ENCODE measurements around the gene RPL18. TPM values are rescaled to one million over a fixed set of nuclear protein-coding genes. Genes with fewer than 3 reads are reported as not detected.
A peak's percentile ranks its signal among the peaks of the same experiment; 100 is the strongest.

RPL18 gene
- total and polyA plus RNA-seq, 9 of the 15 experiments (the other 6 are each of a cell fraction or from before 2014, with no cell fraction given), result 312 to 2,635 (median 1,653) TPM

DNA sequence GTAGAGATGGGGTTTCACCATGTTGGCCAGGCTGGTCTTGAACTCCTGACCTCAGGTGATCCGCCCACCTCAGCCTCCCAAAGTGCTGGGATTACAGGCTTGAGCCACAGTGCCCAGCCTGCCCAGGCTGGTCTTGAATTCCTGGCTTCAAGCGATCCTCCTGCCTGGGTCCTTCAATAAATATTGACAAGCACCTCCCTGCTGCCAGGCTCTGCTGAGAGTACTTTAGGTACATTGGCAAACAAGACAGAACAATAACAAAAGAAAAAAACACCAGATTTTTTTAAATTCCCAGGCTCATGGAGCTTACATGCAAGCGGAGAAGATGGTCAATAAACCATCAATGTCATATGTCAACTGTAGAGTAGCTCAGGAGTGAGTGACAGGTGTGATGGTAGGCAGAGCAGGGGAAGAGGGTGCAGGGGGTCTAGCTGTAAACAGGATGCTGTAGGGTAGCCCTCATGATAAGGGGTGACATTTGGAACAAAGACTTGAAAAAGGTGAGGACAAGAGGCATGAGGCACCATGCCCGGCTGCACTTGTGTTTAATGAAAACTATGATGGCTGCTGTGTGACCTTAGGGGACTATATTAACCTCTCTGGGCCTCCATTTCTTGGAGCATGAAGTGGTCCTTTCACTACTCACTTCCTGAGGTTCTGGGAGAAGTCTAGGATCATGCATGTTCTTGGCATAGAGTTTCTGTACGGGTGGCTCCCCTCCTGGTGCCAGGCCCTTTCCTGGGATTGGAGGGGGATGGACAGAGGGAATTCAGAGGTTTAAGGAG, 47.4 kb downstream of the RPL18 start (continued):
- TF ChIP-seq IRF2 (CRISPR knock-in tag; IDR thresholded peaks at IDR 0.05) (no peak), HNRNPK (IDR thresholded peaks at IDR 0.05; ENCODE audit: low read depth, low read length, poor library complexity, severe bottlenecking) (no peak), ZNF324 (CRISPR knock-in tag; IDR thresholded peaks at IDR 0.05) (no peak), SMARCA5 (IDR thresholded peaks at IDR 0.05) (peak; percentile 91; the same call in 1 of the 2 replicates), CBX1 (IDR thresholded peaks at IDR 0.05; ENCODE audit: low read depth) (peak; percentile 50; the same call in 1 of the 2 replicates), ARHGAP35 (IDR thresholded peaks at IDR 0.05; ENCODE audit: partially characterized antibody) (no peak), CHD1 (IDR thresholded peaks at IDR 0.05; ENCODE audit: low read length) (no peak), ZSCAN29 (IDR thresholded peaks at IDR 0.05) (no peak), LARP7 (IDR thresholded peaks at IDR 0.05) (no peak), FOXM1 (IDR thresholded peaks at IDR 0.05; ENCODE audit: low read depth) (no peak), FOXM1 (CRISPR knock-in tag; IDR thresholded peaks at IDR 0.05; ENCODE audit: low read depth) (no peak), PHF20 (IDR thresholded peaks at IDR 0.05; ENCODE audit: partially characterized antibody) (no peak), PCBP2 (IDR thresholded peaks at IDR 0.05; ENCODE audit: low read depth, low read length, poor library complexity, severe bottlenecking) (no peak), ZFPM2 (CRISPR knock-in tag; IDR thresholded peaks at IDR 0.05) (no peak), ZBTB8A (IDR thresholded peaks at IDR 0.05; ENCODE audit: partially characterized antibody) (no peak), ZNF778 (CRISPR knock-in tag; IDR thresholded peaks at IDR 0.05) (no peak), POU5F1 (IDR thresholded peaks at IDR 0.05; ENCODE audit: borderline replicate concordance, low read depth, low read length, partially characterized antibody) (no peak), HDAC2 (IDR thresholded peaks at IDR 0.05) (peak; percentile 66; the same call in 1 of the 2 replicates), ZFP36 (IDR thresholded peaks at IDR 0.05; ENCODE audit: low read depth, low read length, partially characterized antibody) (peak; percentile 91), KDM1A (IDR thresholded peaks at IDR 0.05) (peak; percentile 66 to 85)
- TF ChIP-seq, protein P1, sequence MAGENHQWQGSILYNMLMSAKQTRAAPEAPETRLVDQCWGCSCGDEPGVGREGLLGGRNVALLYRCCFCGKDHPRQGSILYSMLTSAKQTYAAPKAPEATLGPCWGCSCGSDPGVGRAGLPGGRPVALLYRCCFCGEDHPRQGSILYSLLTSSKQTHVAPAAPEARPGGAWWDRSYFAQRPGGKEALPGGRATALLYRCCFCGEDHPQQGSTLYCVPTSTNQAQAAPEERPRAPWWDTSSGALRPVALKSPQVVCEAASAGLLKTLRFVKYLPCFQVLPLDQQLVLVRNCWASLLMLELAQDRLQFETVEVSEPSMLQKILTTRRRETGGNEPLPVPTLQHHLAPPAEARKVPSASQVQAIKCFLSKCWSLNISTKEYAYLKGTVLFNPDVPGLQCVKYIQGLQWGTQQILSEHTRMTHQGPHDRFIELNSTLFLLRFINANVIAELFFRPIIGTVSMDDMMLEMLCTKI (IDR thresholded peaks at IDR 0.05; ENCODE audit: partially characterized antibody), result no peak
- TF ChIP-seq, protein P2, sequence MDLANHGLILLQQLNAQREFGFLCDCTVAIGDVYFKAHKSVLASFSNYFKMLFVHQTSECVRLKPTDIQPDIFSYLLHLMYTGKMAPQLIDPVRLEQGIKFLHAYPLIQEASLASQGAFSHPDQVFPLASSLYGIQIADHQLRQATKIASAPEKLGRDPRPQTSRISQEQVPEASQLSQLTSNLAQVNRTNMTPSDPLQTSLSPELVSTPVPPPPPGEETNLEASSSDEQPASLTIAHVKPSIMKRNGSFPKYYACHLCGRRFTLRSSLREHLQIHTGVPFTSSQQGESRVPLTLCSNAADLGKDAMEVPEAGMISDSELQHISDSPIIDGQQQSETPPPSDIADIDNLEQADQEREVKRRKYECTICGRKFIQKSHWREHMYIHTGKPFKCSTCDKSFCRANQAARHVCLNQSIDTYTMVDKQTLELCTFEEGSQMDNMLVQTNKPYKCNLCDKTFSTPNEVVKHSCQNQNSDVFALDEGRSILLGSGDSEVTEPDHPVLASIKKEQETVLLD (IDR thresholded peaks at IDR 0.05), result no peak
- TF ChIP-seq, protein P3, sequence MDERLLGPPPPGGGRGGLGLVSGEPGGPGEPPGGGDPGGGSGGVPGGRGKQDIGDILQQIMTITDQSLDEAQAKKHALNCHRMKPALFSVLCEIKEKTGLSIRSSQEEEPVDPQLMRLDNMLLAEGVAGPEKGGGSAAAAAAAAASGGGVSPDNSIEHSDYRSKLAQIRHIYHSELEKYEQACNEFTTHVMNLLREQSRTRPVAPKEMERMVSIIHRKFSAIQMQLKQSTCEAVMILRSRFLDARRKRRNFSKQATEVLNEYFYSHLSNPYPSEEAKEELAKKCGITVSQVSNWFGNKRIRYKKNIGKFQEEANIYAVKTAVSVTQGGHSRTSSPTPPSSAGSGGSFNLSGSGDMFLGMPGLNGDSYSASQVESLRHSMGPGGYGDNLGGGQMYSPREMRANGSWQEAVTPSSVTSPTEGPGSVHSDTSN (CRISPR knock-in tag; IDR thresholded peaks at IDR 0.05; ENCODE audit: low read depth), result no peak
- TF ChIP-seq, protein P3 (tag; conservative IDR thresholded peaks at IDR 0.05; ENCODE audit: low read depth), result no peak
- TF ChIP-seq, protein P4, sequence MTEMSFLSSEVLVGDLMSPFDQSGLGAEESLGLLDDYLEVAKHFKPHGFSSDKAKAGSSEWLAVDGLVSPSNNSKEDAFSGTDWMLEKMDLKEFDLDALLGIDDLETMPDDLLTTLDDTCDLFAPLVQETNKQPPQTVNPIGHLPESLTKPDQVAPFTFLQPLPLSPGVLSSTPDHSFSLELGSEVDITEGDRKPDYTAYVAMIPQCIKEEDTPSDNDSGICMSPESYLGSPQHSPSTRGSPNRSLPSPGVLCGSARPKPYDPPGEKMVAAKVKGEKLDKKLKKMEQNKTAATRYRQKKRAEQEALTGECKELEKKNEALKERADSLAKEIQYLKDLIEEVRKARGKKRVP (CRISPR knock-in tag; IDR thresholded peaks at IDR 0.05), result no peak

All from K562 (cell line).